ENCODE data around the gene PLCG1.
"Not testable (repeated sequence)": the region's sequence is repeated elsewhere in the genome, so short reads cannot be mapped to it uniquely, and the experiment has no call there.

PLCG1 gene

DNA sequence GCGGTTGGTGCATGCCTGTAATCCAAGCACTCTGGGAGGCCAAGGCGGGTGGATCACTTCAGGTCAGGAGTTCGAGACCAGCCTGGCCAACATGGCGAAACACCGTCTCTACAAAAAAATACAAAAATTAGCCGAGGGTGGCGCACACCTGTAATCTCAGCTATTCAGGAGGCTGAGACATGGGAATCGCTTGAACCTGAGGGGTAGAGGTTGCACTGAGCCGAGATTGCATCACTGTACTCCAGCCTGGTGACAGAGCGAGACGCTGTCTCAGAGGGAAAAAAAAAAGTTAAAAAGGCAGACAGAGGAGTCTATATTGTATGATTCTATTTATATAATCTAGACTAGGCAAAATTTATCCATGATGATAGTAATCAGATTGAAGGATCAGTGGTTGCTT is 27.3 kb upstream of the PLCG1 start:
- FAIRE-seq = no peak
- no peak for TF ChIP-seq POLR2AphosphoS5 (IDR thresholded peaks at IDR 0.05; ENCODE audit: low read depth, low read length)
- no peak for TF ChIP-seq TAF1 (IDR thresholded peaks at IDR 0.05; ENCODE audit: borderline replicate concordance, low read depth, low read length)
- no peak for TF ChIP-seq POLR2A (IDR thresholded peaks at IDR 0.05; ENCODE audit: low read depth, low read length)
- no peak for DNase-seq (ENCODE audit: insufficient read length)

GRCh38 chr20:41110930-41111577 is 26.3 kb upstream of the PLCG1 start:
- no peak for FAIRE-seq
- DNase-seq (ENCODE audit: insufficient read length) = no peak
- no peak for TF ChIP-seq POLR2AphosphoS5 (IDR thresholded peaks at IDR 0.05; ENCODE audit: low read depth, low read length)
- no peak for TF ChIP-seq POLR2A (IDR thresholded peaks at IDR 0.05; ENCODE audit: low read depth, low read length)
- TF ChIP-seq TAF1 (IDR thresholded peaks at IDR 0.05; ENCODE audit: borderline replicate concordance, low read depth, low read length) = no peak

- DNase-seq (ENCODE audit: insufficient read length) = no peak
Measured at GRCh38 chr20:41111578-41111951, 25.8 kb upstream of the PLCG1 start.

DNA sequence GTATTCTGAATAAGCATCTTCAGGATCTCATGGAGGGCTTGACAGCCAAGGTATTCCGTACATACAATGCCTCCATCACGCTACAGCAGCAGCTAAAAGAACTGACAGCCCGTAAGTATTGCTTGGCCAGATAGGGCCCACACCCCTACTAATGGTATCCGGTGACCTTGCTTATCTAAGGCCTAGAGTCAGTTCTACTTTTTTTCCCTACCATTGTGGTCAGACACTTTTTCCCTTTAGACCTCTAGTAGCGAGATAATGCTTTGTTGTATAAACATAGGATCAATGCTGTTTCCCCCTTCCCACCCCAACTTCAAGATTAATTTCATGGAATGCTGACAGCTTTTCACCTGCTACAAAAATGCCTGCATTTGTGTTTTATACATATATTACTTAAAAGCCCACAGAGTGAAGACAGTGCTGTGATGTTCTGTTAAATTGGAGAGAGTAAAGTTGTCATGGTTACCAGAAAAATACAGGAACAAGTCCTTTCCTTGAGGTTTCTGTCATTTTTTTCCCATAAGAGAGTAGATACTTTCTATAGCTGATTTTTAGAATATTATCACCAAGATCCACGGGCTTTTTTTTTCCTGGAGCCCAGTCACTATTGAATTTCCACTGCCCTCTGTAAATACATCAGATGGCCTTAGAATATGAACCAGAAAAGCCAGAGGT is 20.9 kb upstream of the PLCG1 start:
- FAIRE-seq = no peak
- DNase-seq (ENCODE audit: insufficient read length) = no peak
- TF ChIP-seq POLR2A (IDR thresholded peaks at IDR 0.05; ENCODE audit: low read depth, low read length) (no peak), TAF1 (IDR thresholded peaks at IDR 0.05; ENCODE audit: borderline replicate concordance, low read depth, low read length) (no peak), POLR2AphosphoS5 (IDR thresholded peaks at IDR 0.05; ENCODE audit: low read depth, low read length) (no peak)

More at GRCh38 chr20:41111578-41111951, 25.8 kb upstream of the PLCG1 start:
- no peak for FAIRE-seq
- TF ChIP-seq POLR2AphosphoS5 (IDR thresholded peaks at IDR 0.05; ENCODE audit: low read depth, low read length) (no peak), TAF1 (IDR thresholded peaks at IDR 0.05; ENCODE audit: borderline replicate concordance, low read depth, low read length) (no peak), POLR2A (IDR thresholded peaks at IDR 0.05; ENCODE audit: low read depth, low read length) (no peak)

- DNase-seq (ENCODE audit: insufficient read length); FAIRE-seq: not testable (repeated sequence)
Measured at GRCh38 chr20:41118159-41118558, 19.2 kb upstream of the PLCG1 start.

- TF ChIP-seq POLR2A (IDR thresholded peaks at IDR 0.05; ENCODE audit: low read depth, low read length) (no peak), TAF1 (IDR thresholded peaks at IDR 0.05; ENCODE audit: borderline replicate concordance, low read depth, low read length) (no peak), POLR2AphosphoS5 (IDR thresholded peaks at IDR 0.05; ENCODE audit: low read depth, low read length) (no peak)
- DNase-seq (ENCODE audit: insufficient read length) = no peak
- no peak for FAIRE-seq
Measured at GRCh38 chr20:41118632-41119031, 18.7 kb upstream of the PLCG1 start.

- FAIRE-seq (no peak), DNase-seq (ENCODE audit: insufficient read length) (no peak)
- TF ChIP-seq POLR2A (IDR thresholded peaks at IDR 0.05; ENCODE audit: low read depth, low read length) = no peak
Measured at GRCh38 chr20:41119614-41120561, 17.5 kb upstream of the PLCG1 start.

- DNase-seq (ENCODE audit: insufficient read length) = no peak
- FAIRE-seq = no peak
- TF ChIP-seq POLR2A (IDR thresholded peaks at IDR 0.05; ENCODE audit: low read depth, low read length) (no peak), TAF1 (IDR thresholded peaks at IDR 0.05; ENCODE audit: borderline replicate concordance, low read depth, low read length) (no peak), POLR2AphosphoS5 (IDR thresholded peaks at IDR 0.05; ENCODE audit: low read depth, low read length) (no peak)
Measured at GRCh38 chr20:41121399-41121798, 15.9 kb upstream of the PLCG1 start.

DNA sequence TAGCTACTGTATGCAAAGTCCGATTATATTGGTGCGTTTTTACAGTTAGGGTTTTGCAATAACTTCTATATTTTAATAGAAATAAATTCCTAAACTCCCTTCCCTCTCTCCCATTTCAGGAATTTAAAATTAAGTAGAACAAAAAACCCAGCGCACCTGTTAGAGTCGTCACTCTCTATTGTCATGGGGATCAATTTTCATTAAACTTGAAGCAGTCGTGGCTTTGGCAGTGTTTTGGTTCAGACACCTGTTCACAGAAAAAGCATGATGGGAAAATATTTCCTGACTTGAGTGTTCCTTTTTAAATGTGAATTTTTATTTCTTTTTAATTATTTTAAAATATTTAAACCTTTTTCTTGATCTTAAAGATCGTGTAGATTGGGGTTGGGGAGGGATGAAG is 13.7 kb upstream of the PLCG1 start:
- no peak for TF ChIP-seq POLR2AphosphoS5 (IDR thresholded peaks at IDR 0.05; ENCODE audit: low read depth, low read length)
- TF ChIP-seq TAF1 (IDR thresholded peaks at IDR 0.05; ENCODE audit: borderline replicate concordance, low read depth, low read length) = no peak
- TF ChIP-seq POLR2A (IDR thresholded peaks at IDR 0.05; ENCODE audit: low read depth, low read length) = no peak
- FAIRE-seq (no peak), DNase-seq (ENCODE audit: insufficient read length) (no peak)

DNA sequence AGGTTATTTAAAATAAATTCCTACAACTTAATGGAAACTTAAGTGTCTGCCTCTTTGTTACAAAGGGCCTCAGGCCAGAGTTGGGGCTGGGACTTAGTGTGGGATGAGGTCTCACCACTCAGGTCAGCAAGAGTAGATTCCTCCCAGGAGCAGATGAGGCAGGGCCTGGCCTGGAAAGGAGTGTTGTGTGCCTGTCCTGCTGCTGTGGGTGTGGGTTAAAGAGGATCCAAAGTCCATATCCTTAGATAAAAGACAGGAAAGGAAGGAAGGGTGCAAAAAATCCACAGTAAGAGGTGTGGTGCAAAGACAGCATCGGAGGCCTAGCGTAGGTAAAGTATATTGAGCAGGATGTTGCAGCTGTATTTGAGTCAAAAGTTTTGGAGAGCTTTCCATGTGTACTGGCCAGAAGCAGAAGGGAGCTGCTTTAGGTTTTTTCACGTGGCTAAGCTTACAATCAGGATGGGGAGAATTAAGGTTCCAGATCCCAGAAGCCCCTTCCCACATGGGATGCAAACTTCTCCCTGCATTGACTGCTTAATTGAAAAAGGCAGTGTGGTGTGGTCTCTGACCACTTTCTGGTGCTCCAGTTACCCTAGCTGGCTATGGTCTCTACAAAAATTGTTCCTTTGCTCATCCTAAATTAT is 12.8 kb upstream of the PLCG1 start:
- no peak for TF ChIP-seq POLR2AphosphoS5 (IDR thresholded peaks at IDR 0.05; ENCODE audit: low read depth, low read length)
- no peak for TF ChIP-seq POLR2A (IDR thresholded peaks at IDR 0.05; ENCODE audit: low read depth, low read length)
- no peak for TF ChIP-seq TAF1 (IDR thresholded peaks at IDR 0.05; ENCODE audit: borderline replicate concordance, low read depth, low read length)
- FAIRE-seq (no peak), DNase-seq (ENCODE audit: insufficient read length) (no peak)

Data from GM12892 (cell line).